ENCODE data around the gene MINK1. TPM values are rescaled to one million over a fixed set of nuclear protein-coding genes. Genes with fewer than 3 reads are reported as not detected.

Gene MINK1
- total RNA-seq, 1 donor from 2014 or later = 63.2 TPM

GRCh38 chr17:4807605-4808377 is 25.3 kb upstream of the MINK1 start:
- Histone ChIP-seq H3K36me3 (ENCODE audit: insufficient read depth, low read length) (peaks cover 3% of the 10 kb centered on the region), H3K4me1 (ENCODE audit: insufficient read depth, low read length) (peaks cover 10% of the 10 kb centered on the region), H3K4me3 (ENCODE audit: insufficient read depth, low read depth, low read length) (peak overlapping the region; percentile 93), H3K27me3 (ENCODE audit: insufficient read depth, low read length) (no peaks in the 10 kb centered on the region), H3K9ac (ENCODE audit: low read length) (peak overlapping the region; percentile 89), H4K20me1 (ENCODE audit: insufficient read depth, low read length) (peaks cover 21% of the 10 kb centered on the region), H3K9me3 (ENCODE audit: insufficient read depth, low read depth, low read length) (no peaks in the 10 kb centered on the region), H3K4me2 (ENCODE audit: low read length) (peak overlapping the region; percentile 98), H3K27ac (ENCODE audit: low read depth, low read length) (no peak overlapping the region), H3K79me2 (ENCODE audit: insufficient read depth, low read length) (peaks cover 5% of the 10 kb centered on the region), H2AFZ (ENCODE audit: low read depth, low read length) (peak overlapping the region; percentile 52)
- Mint-ChIP-seq H3K36me3 (ENCODE audit: low read depth, unreplicated experiment) (peaks cover 11% of the 10 kb centered on the region), H3K27me3 (ENCODE audit: low read depth, unreplicated experiment) (no peaks in the 10 kb centered on the region), H3K9me3 (ENCODE audit: unreplicated experiment) (peaks cover 5% of the 10 kb centered on the region), H3K27ac (ENCODE audit: unreplicated experiment) (peak overlapping the region; percentile 53), H3K4me1 (ENCODE audit: low read depth, unreplicated experiment) (peaks cover 3% of the 10 kb centered on the region), H3K4me3 (ENCODE audit: unreplicated experiment) (peak overlapping the region; percentile 88)
- DNase-seq (ENCODE audit: low read depth) (no peak), FAIRE-seq (no peak)
- TF ChIP-seq EZH2 (IDR thresholded peaks at IDR 0.05; ENCODE audit: insufficient read depth, low read length) (no peak), CTCF (IDR thresholded peaks at IDR 0.05; ENCODE audit: insufficient read depth, low read depth, low read length) (no peak)

GRCh38 chr17:4808378-4808767 is 24.8 kb upstream of the MINK1 start:
- Mint-ChIP-seq H3K27ac (ENCODE audit: unreplicated experiment) (no peak overlapping the region), H3K36me3 (ENCODE audit: low read depth, unreplicated experiment) (peaks cover 11% of the 10 kb centered on the region), H3K4me1 (ENCODE audit: low read depth, unreplicated experiment) (peaks cover 3% of the 10 kb centered on the region), H3K9me3 (ENCODE audit: unreplicated experiment) (peaks cover 5% of the 10 kb centered on the region), H3K4me3 (ENCODE audit: unreplicated experiment) (peak overlapping the region; percentile 88), H3K27me3 (ENCODE audit: low read depth, unreplicated experiment) (no peaks in the 10 kb centered on the region)
- H4K20me1 ChIP-seq (ENCODE audit: insufficient read depth, low read length) = peaks cover 21% of the 10 kb centered on the region
- H3K9me3 ChIP-seq (ENCODE audit: insufficient read depth, low read depth, low read length) = no peaks in the 10 kb centered on the region
- no peaks in the 10 kb centered on the region for H3K27me3 ChIP-seq (ENCODE audit: insufficient read depth, low read length)
- peaks cover 10% of the 10 kb centered on the region for H3K4me1 ChIP-seq (ENCODE audit: insufficient read depth, low read length)
- H3K4me3 ChIP-seq (ENCODE audit: insufficient read depth, low read depth, low read length) = no peak overlapping the region
- H2AFZ ChIP-seq (ENCODE audit: low read depth, low read length) = no peak overlapping the region
- H3K79me2 ChIP-seq (ENCODE audit: insufficient read depth, low read length) = peaks cover 5% of the 10 kb centered on the region
- TF ChIP-seq EZH2 (IDR thresholded peaks at IDR 0.05; ENCODE audit: insufficient read depth, low read length) (no peak), CTCF (IDR thresholded peaks at IDR 0.05; ENCODE audit: insufficient read depth, low read depth, low read length) (no peak)
- no peak overlapping the region for H3K27ac ChIP-seq (ENCODE audit: low read depth, low read length)
- no peak for DNase-seq (ENCODE audit: low read depth)
- peaks cover 3% of the 10 kb centered on the region for H3K36me3 ChIP-seq (ENCODE audit: insufficient read depth, low read length)
- FAIRE-seq = no peak
- peak overlapping the region; percentile 98 for H3K4me2 ChIP-seq (ENCODE audit: low read length)
- peak overlapping the region; percentile 89 for H3K9ac ChIP-seq (ENCODE audit: low read length)

GRCh38 chr17:4810696-4811290 is 22.3 kb upstream of the MINK1 start:
- no peak overlapping the region for H3K27ac Mint-ChIP-seq (ENCODE audit: unreplicated experiment)
- no peaks in the 10 kb centered on the region for H3K9me3 ChIP-seq (ENCODE audit: insufficient read depth, low read depth, low read length)
- peaks cover 19% of the 10 kb centered on the region for H3K36me3 Mint-ChIP-seq (ENCODE audit: low read depth, unreplicated experiment)
- H3K36me3 ChIP-seq (ENCODE audit: insufficient read depth, low read length) = peaks cover 5% of the 10 kb centered on the region
- H3K4me2 ChIP-seq (ENCODE audit: low read length) = no peak overlapping the region
- H3K27me3 Mint-ChIP-seq (ENCODE audit: low read depth, unreplicated experiment) = no peaks in the 10 kb centered on the region
- DNase-seq (ENCODE audit: low read depth) = no peak
- no peak overlapping the region for H3K27ac ChIP-seq (ENCODE audit: low read depth, low read length)
- H3K4me1 ChIP-seq (ENCODE audit: insufficient read depth, low read length) = peaks cover 10% of the 10 kb centered on the region
- no peak for TF ChIP-seq CTCF (IDR thresholded peaks at IDR 0.05; ENCODE audit: insufficient read depth, low read depth, low read length)
- TF ChIP-seq EZH2 (IDR thresholded peaks at IDR 0.05; ENCODE audit: insufficient read depth, low read length) = no peak
- peaks cover 3% of the 10 kb centered on the region for H3K4me1 Mint-ChIP-seq (ENCODE audit: low read depth, unreplicated experiment)
- no peak overlapping the region for H3K4me3 Mint-ChIP-seq (ENCODE audit: unreplicated experiment)
- no peak overlapping the region for H3K9ac ChIP-seq (ENCODE audit: low read length)
- FAIRE-seq = no peak
- peaks cover 5% of the 10 kb centered on the region for H3K9me3 Mint-ChIP-seq (ENCODE audit: unreplicated experiment)
- H3K79me2 ChIP-seq (ENCODE audit: insufficient read depth, low read length) = peaks cover 5% of the 10 kb centered on the region
- H3K27me3 ChIP-seq (ENCODE audit: insufficient read depth, low read length) = no peaks in the 10 kb centered on the region
- H4K20me1 ChIP-seq (ENCODE audit: insufficient read depth, low read length) = peaks cover 27% of the 10 kb centered on the region
- no peak overlapping the region for H3K4me3 ChIP-seq (ENCODE audit: insufficient read depth, low read depth, low read length)
- no peak overlapping the region for H2AFZ ChIP-seq (ENCODE audit: low read depth, low read length)
